ENCODE results near the gene CNDP2. TPM values are rescaled to one million over a fixed set of nuclear protein-coding genes. Genes with fewer than 3 reads are reported as not detected.

CNDP2 gene
- total RNA-seq, 4 donors from 2014 or later: 58.4 to 79.9 (median 69.5) TPM

- TF ChIP-seq CTCF (IDR thresholded peaks at IDR 0.05) (no peak), POLR2A (IDR thresholded peaks at IDR 0.05) (no peak), POLR2AphosphoS5 (IDR thresholded peaks at IDR 0.05) (no peak), EP300 (IDR thresholded peaks at IDR 0.05) (no peak)
- H3K27ac ChIP-seq: peak overlapping the region; percentile 56
Observed at GRCh38 chr18:74468547-74469061, 27.6 kb upstream of the CNDP2 start.

GRCh38 chr18:74472312-74472711 lies 23.9 kb upstream of the CNDP2 start:
- no peaks in the 10 kb centered on the region for H3K27me3 ChIP-seq
- H3K36me3 ChIP-seq: no peaks in the 10 kb centered on the region
- no peaks in the 10 kb centered on the region for H3K9me3 ChIP-seq
- H3K4me3 ChIP-seq: no peak overlapping the region
- H3K4me1 ChIP-seq: peaks cover 18% of the 10 kb centered on the region
- no peak for TF ChIP-seq EP300 (IDR thresholded peaks at IDR 0.05)
- no peak for TF ChIP-seq POLR2A (IDR thresholded peaks at IDR 0.05)
- no peak for TF ChIP-seq CTCF (IDR thresholded peaks at IDR 0.05)
- no peak for TF ChIP-seq POLR2AphosphoS5 (IDR thresholded peaks at IDR 0.05)
- no peak overlapping the region for H3K27ac ChIP-seq
- DNase-seq (ENCODE audit: low spot score in 2 of 2): no peak
- 74% methylated on average over 2 of the region's 2 CpGs for WGBS

More at GRCh38 chr18:74468547-74469061, 27.6 kb upstream of the CNDP2 start:
- 19% methylated on average over 3 of the region's 3 CpGs for WGBS
- Histone ChIP-seq H3K27me3 (no peaks in the 10 kb centered on the region), H3K4me1 (peaks cover 18% of the 10 kb centered on the region), H3K4me3 (no peak overlapping the region), H3K9me3 (no peaks in the 10 kb centered on the region), H3K36me3 (no peaks in the 10 kb centered on the region)
- no peak for DNase-seq (ENCODE audit: low spot score in 2 of 2)

- Histone ChIP-seq H3K27ac (no peak overlapping the region), H3K4me3 (no peak overlapping the region), H3K4me1 (peaks cover 9% of the 10 kb centered on the region), H3K27me3 (no peaks in the 10 kb centered on the region), H3K9me3 (no peaks in the 10 kb centered on the region), H3K36me3 (no peaks in the 10 kb centered on the region)
- DNase-seq (ENCODE audit: low spot score in 2 of 2): no peak
- 89% methylated on average over 3 of the region's 3 CpGs for WGBS
- TF ChIP-seq CTCF (IDR thresholded peaks at IDR 0.05) (no peak), POLR2A (IDR thresholded peaks at IDR 0.05) (no peak), POLR2AphosphoS5 (IDR thresholded peaks at IDR 0.05) (no peak), EP300 (IDR thresholded peaks at IDR 0.05) (no peak)
Observed at GRCh38 chr18:74473976-74474640, 22.1 kb upstream of the CNDP2 start.

GRCh38 chr18:74476140-74476539 lies 20.0 kb upstream of the CNDP2 start:
- Histone ChIP-seq H3K9me3 (no peaks in the 10 kb centered on the region), H3K36me3 (no peaks in the 10 kb centered on the region), H3K27me3 (no peaks in the 10 kb centered on the region), H3K4me3 (no peak overlapping the region), H3K4me1 (peaks cover 7% of the 10 kb centered on the region), H3K27ac (no peak overlapping the region)
- DNase-seq (ENCODE audit: low spot score in 2 of 2): no peak
- TF ChIP-seq POLR2A (IDR thresholded peaks at IDR 0.05) (no peak), CTCF (IDR thresholded peaks at IDR 0.05) (peak in 1 of 2 donors; percentile 39), EP300 (IDR thresholded peaks at IDR 0.05) (no peak)
- 41% methylated on average over 6 of the region's 6 CpGs for WGBS

- WGBS: 86% methylated on average over 8 of the region's 8 CpGs
- no peak for DNase-seq (ENCODE audit: low spot score in 2 of 2)
- no peaks in the 10 kb centered on the region for H3K9me3 ChIP-seq
- no peak for TF ChIP-seq CTCF (IDR thresholded peaks at IDR 0.05)
- TF ChIP-seq EP300 (IDR thresholded peaks at IDR 0.05): no peak
- H3K4me3 ChIP-seq: no peak overlapping the region
- no peaks in the 10 kb centered on the region for H3K27me3 ChIP-seq
- no peak overlapping the region for H3K27ac ChIP-seq
- H3K4me1 ChIP-seq: peaks cover 7% of the 10 kb centered on the region
- H3K36me3 ChIP-seq: no peaks in the 10 kb centered on the region
Observed at GRCh38 chr18:74477771-74478170, 18.4 kb upstream of the CNDP2 start.
